CD4-positive, CD25-positive, alpha-beta regulatory T cell (primary cell): ENCODE results near the gene SRPK1. TPM values are rescaled to one million over a fixed set of nuclear protein-coding genes. Genes with fewer than 3 reads are reported as not detected.
"Not testable (repeated sequence)": the region's sequence is repeated elsewhere in the genome, so short reads cannot be mapped to it uniquely, and the experiment has no call there.

Experiments
- ATAC-seq, 2 donors: fragments of 150-1000 bp; cut with Tn5 transposase; one replicate each; pipeline ENCODE4 v1.10.0; 2021; ENCODE audit warnings: low read depth in 2 of 2, moderate number of reproducible peaks in 2 of 2, moderate library complexity in 1 of 2
- DNase-seq, 3 donors: peaks; one replicate each; pipeline versions ENCODE4 v3.0.0 to v3.0.0-alpha.2; 2012 to 2022; ENCODE audit warnings: mixed read lengths in 1 of 3
- H3K27ac ChIP-seq: one replicate; pipeline ENCODE4 v1.7.0; 2013; ENCODE audit warnings: mild to moderate bottlenecking, low read length; ENCODE audit not compliant: insufficient read depth, poor library complexity, severe bottlenecking
- H3K27me3 ChIP-seq: one replicate; pipeline ENCODE4 v1.7.0; 2013; ENCODE audit warnings: low read length; ENCODE audit not compliant: control insufficient read depth, insufficient read depth
- H3K36me3 ChIP-seq: one replicate; pipeline ENCODE4 v1.7.0; 2013; ENCODE audit warnings: mild to moderate bottlenecking, low read length, moderate library complexity; ENCODE audit not compliant: control insufficient read depth, insufficient read depth
- H3K4me1 ChIP-seq: 2 replicates; pipeline ENCODE4 v1.7.0; 2013; ENCODE audit warnings: mild to moderate bottlenecking, low read length; ENCODE audit not compliant: insufficient read depth, control insufficient read depth, poor library complexity, severe bottlenecking
- H3K4me3 ChIP-seq: one replicate; pipeline ENCODE4 v1.7.0; 2013; ENCODE audit warnings: low read depth, mild to moderate bottlenecking, low read length, moderate library complexity
- H3K9me3 ChIP-seq, 2 experiments: 1 replicate in 1 of 2; 2 replicates in 1 of 2; pipeline ENCODE4 v1.7.0; 2013; ENCODE audit warnings: low read length in 2 of 2, mild to moderate bottlenecking in 1 of 2, moderate library complexity in 1 of 2; ENCODE audit not compliant: control insufficient read depth in 2 of 2
- H3K27ac Mint-ChIP-seq, 3 donors: one replicate each; pipeline ENCODE4 v1.8.0; 2020 to 2022; ENCODE audit warnings: mild to moderate bottlenecking in 3 of 3, mixed read lengths in 3 of 3, moderate library complexity in 2 of 3
- H3K27me3 Mint-ChIP-seq: one replicate; pipeline ENCODE4 v1.8.0; 2022; ENCODE audit warnings: mild to moderate bottlenecking, mixed read lengths
- H3K36me3 Mint-ChIP-seq: one replicate; pipeline ENCODE4 v1.8.0; 2020; ENCODE audit warnings: mixed read lengths
- H3K4me1 Mint-ChIP-seq, 4 donors: one replicate each; pipeline ENCODE4 v1.8.0; 2020 to 2022; ENCODE audit warnings: mixed read lengths in 4 of 4, mild to moderate bottlenecking in 1 of 4
- H3K4me3 Mint-ChIP-seq, 4 donors: one replicate each; pipeline ENCODE4 v1.8.0; 2020 to 2022; ENCODE audit warnings: mild to moderate bottlenecking in 4 of 4, mixed read lengths in 4 of 4, moderate library complexity in 3 of 4
- H3K9me3 Mint-ChIP-seq, 7 donors: one replicate each; pipeline ENCODE4 v1.8.0; 2020 to 2022; ENCODE audit warnings: mixed read lengths in 7 of 7, mild to moderate bottlenecking in 3 of 7, moderate library complexity in 2 of 7
- polyA plus RNA-seq, 4 donors: library from polyadenylated mRNA; unstranded; fragments of 300-500 nt; fragmentation: Illumina TruSeq; gene quantifications; one replicate each; pipeline ENCODE4 v1.2.3, GENCODE V29; 2021
- total RNA-seq: library from RNA; stranded (reverse); gene quantifications from one replicate; pipeline ENCODE4 v1.2.3, GENCODE V29; 2022

SRPK1 gene
- total and polyA plus RNA-seq, 5 donors from 2014 or later: 47.0 to 65.4 (median 54.7) TPM

GRCh38 chr6:35916893-35917292 lies 4.0 kb downstream of the SRPK1 start:
- not testable (repeated sequence) for H3K9me3 ChIP-seq, H3K27me3 Mint-ChIP-seq, H3K27me3 ChIP-seq, H3K9me3 Mint-ChIP-seq, H3K36me3 ChIP-seq, DNase-seq, ATAC-seq
- peak overlapping the region in 2 of 3 donors; percentile 27 to 67 for H3K27ac Mint-ChIP-seq
- Histone ChIP-seq H3K4me1 (peaks cover 31% of the 10 kb centered on the region), H3K4me3 (peak overlapping the region; percentile 41), H3K27ac (peak overlapping the region; percentile 6)
- peaks cover 17 to 48% (median 40%) of the 10 kb centered on the region in 4 donors for H3K4me1 Mint-ChIP-seq
- H3K4me3 Mint-ChIP-seq: peak overlapping the region in 2 of 4 donors; percentile 84 to 94
- peaks cover 21% of the 10 kb centered on the region for H3K36me3 Mint-ChIP-seq

DNA sequence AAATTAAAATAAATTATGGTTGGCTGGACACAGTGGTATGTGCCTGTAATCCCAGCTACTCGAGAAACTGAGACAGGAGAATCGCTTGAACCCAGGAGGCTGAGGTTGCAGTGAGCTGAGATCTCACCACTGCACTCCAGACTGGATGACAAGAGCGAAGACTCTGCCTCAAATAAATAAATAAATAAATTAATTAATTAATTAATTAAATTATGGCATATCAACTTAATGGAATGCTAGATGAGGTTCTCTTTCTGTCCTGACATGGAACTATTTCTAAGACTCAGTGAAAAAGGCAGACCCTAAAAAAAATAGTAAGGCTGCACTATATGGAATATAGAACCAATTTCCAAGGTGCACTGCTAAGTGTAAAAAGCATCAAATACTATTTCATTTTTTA lies 4.8 kb downstream of the SRPK1 start:
- Histone ChIP-seq H3K4me1 (peaks cover 31% of the 10 kb centered on the region), H3K36me3 (peaks cover 11% of the 10 kb centered on the region), H3K27ac (no peak overlapping the region), H3K9me3 (no peaks in the 10 kb centered on the region), H3K27me3 (no peaks in the 10 kb centered on the region), H3K4me3 (no peak overlapping the region)
- Mint-ChIP-seq H3K4me1 (peaks cover 21 to 39% (median 37%) of the 10 kb centered on the region in 4 donors), H3K27me3 (no peaks in the 10 kb centered on the region), H3K36me3 (peaks cover 26% of the 10 kb centered on the region), H3K27ac (no peak overlapping the region), H3K9me3 (peaks cover 0 to 3% (median under 1%) of the 10 kb centered on the region in 7 donors), H3K4me3 (no peak overlapping the region)
- ATAC-seq: no peak
- DNase-seq: no peak

DNA sequence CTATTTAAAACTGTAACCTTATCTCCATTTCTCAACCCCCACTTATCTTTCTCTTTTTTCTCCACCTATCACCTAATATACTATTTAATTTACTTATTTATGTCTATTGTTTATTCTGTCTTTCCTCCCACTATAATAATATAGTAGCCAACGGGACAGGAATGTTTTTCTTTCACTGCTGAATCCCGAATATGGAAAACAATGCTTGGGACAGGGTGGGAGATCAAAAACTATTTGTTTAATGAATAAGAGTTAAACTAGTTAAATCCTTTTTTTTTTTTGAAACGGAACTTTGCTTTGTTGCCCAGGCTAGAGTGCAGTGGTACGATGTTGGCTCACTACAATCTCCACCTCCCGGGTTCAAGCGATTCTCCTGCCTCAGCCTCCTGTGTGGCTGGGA lies 6.4 kb downstream of the SRPK1 start:
- H3K36me3 ChIP-seq: peaks cover 20% of the 10 kb centered on the region
- H3K4me3 Mint-ChIP-seq: no peak overlapping the region
- H3K27ac Mint-ChIP-seq: peak overlapping the region in 1 of 3 donors; percentile 55
- H3K27me3 ChIP-seq: no peaks in the 10 kb centered on the region
- H3K27me3 Mint-ChIP-seq: no peaks in the 10 kb centered on the region
- H3K27ac ChIP-seq: no peak overlapping the region
- H3K4me1 Mint-ChIP-seq: peaks cover 21 to 39% (median 34%) of the 10 kb centered on the region in 4 donors
- peaks cover 36% of the 10 kb centered on the region for H3K36me3 Mint-ChIP-seq
- ATAC-seq: no peak
- H3K4me3 ChIP-seq: no peak overlapping the region
- DNase-seq: no peak
- peaks cover under 1 to 3% of the 10 kb centered on the region in 2 experiments for H3K9me3 ChIP-seq
- peaks cover 25% of the 10 kb centered on the region for H3K4me1 ChIP-seq
- peaks cover 0 to 11% (median 2%) of the 10 kb centered on the region in 7 donors for H3K9me3 Mint-ChIP-seq

- peaks cover 3 to 17% of the 10 kb centered on the region in 2 experiments for H3K9me3 ChIP-seq
- no peak for DNase-seq
- H3K9me3 Mint-ChIP-seq: peaks cover 0 to 26% (median 2%) of the 10 kb centered on the region in 7 donors
- no peaks in the 10 kb centered on the region for H3K27me3 Mint-ChIP-seq
- H3K4me1 Mint-ChIP-seq: peaks cover 17 to 22% (median 19%) of the 10 kb centered on the region in 4 donors
- H3K4me1 ChIP-seq: peaks cover 1% of the 10 kb centered on the region
- no peak overlapping the region for H3K4me3 Mint-ChIP-seq
- H3K27ac Mint-ChIP-seq: peak overlapping the region in 1 of 3 donors; percentile 40
- ATAC-seq: no peak
- no peaks in the 10 kb centered on the region for H3K27me3 ChIP-seq
- H3K27ac ChIP-seq: no peak overlapping the region
- H3K4me3 ChIP-seq: no peak overlapping the region
- H3K36me3 ChIP-seq: peaks cover 24% of the 10 kb centered on the region
- peaks cover 53% of the 10 kb centered on the region for H3K36me3 Mint-ChIP-seq
These were observed 8.8 kb downstream of the SRPK1 start for GRCh38 chr6:35911871-35912653.

DNA sequence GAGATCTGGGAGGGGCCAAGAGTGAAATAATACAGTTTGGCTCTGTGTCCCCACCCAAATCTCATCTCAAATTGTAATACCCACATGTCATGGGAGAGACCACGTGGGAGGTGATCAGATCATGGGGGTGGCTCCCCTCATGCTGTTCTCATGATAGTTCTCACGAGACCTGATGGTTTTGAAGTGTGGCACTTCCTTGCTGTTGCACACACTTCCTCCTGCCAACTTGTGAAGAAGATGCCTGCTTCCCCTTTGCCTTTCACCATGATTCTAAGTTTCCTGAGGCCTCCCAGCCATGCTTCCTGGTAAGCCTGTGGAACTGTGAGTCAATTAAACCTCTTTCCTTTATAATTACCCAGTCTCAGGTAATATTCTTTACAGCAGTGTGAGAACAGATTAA lies 11.3 kb downstream of the SRPK1 start:
- not testable (repeated sequence) for H3K4me1 ChIP-seq, H3K4me3 Mint-ChIP-seq, ATAC-seq, H3K4me3 ChIP-seq, H3K27me3 ChIP-seq, DNase-seq, H3K27me3 Mint-ChIP-seq, H3K27ac ChIP-seq, H3K27ac Mint-ChIP-seq
- Mint-ChIP-seq H3K4me1 (peaks cover 21 to 29% (median 26%) of the 10 kb centered on the region in 4 donors), H3K9me3 (peaks cover 0 to 26% (median 4%) of the 10 kb centered on the region in 7 donors), H3K36me3 (peaks cover 53% of the 10 kb centered on the region)
- Histone ChIP-seq H3K9me3 (peaks cover 3 to 17% of the 10 kb centered on the region in 2 experiments), H3K36me3 (peaks cover 20% of the 10 kb centered on the region)

DNA sequence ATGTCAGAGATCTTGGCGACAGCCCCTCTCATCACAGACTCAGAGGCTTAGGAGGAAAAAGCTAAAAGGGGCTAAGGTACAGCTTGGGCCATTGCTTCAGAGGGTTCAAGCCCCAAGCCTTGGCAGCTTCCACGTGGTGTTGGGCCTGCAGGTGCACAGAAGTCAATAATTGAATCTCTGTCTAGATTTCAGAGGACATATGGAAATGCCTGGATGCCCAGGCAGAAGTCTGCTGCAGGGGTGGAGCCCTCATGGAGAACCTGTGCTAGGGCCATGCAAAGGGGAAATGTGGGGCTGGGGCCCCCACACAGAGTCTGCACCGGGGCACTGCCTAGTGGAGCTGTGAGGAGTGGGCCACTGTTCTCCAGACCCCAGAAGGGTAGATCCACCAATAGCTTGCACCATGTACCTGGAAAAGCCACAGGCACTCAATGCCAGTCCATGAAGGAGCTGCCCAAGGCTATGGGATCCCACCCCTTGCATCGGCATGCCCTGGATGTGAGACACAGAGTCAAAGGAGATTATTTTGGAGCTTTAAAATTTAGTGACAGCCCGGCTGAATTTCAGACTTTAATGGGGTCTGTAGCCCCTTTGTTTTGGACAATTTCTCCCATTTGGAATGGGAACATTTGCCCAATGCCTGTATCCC lies 12.0 kb downstream of the SRPK1 start:
- Histone ChIP-seq H3K36me3 (peaks cover 24% of the 10 kb centered on the region), H3K9me3 (peaks cover 3 to 17% of the 10 kb centered on the region in 2 experiments)
- not testable (repeated sequence) for H3K4me3 Mint-ChIP-seq, H3K4me3 ChIP-seq, DNase-seq, H3K27me3 Mint-ChIP-seq, H3K27ac ChIP-seq, H3K4me1 ChIP-seq, ATAC-seq, H3K27me3 ChIP-seq, H3K27ac Mint-ChIP-seq
- peaks cover 0 to 26% (median 4%) of the 10 kb centered on the region in 7 donors for H3K9me3 Mint-ChIP-seq
- H3K4me1 Mint-ChIP-seq: peaks cover 21 to 27% (median 26%) of the 10 kb centered on the region in 4 donors
- H3K36me3 Mint-ChIP-seq: peaks cover 52% of the 10 kb centered on the region

DNA sequence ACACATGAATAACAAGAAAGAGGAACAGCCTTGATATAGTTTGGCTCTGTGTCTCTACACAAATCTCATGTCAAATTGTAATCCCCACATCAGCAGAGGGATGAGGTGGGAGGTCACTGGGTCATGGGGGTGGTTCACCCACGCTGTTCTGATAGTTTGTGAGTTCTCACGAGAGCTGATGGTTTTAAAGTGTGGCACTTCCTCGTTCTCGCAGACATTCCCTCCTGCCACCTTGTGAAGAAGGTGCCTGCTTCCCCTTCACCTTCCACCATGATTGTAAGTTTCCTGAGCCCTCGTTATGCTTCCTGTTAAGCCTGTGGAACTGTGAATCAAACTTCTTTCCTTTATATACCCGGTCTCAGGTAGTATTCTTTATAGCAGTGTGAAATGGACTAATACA lies 13.1 kb downstream of the SRPK1 start:
- Histone ChIP-seq H3K27me3 (no peaks in the 10 kb centered on the region), H3K27ac (no peak overlapping the region), H3K4me3 (no peak overlapping the region), H3K36me3 (peaks cover 26% of the 10 kb centered on the region), H3K4me1 (peaks cover 5% of the 10 kb centered on the region), H3K9me3 (peaks cover 3 to 17% of the 10 kb centered on the region in 2 experiments)
- peak overlapping the region in 1 of 3 donors; percentile 26 for H3K27ac Mint-ChIP-seq
- H3K4me1 Mint-ChIP-seq: peaks cover 21 to 27% (median 25%) of the 10 kb centered on the region in 4 donors
- ATAC-seq (no peak), DNase-seq (no peak)
- no peak overlapping the region for H3K4me3 Mint-ChIP-seq
- H3K36me3 Mint-ChIP-seq: peaks cover 46% of the 10 kb centered on the region
- peaks cover 0 to 26% (median 4%) of the 10 kb centered on the region in 7 donors for H3K9me3 Mint-ChIP-seq
- H3K27me3 Mint-ChIP-seq: no peaks in the 10 kb centered on the region
